Measurements from ENCODE around the gene GPC5.
"Not testable (repeated sequence)": the region's sequence is repeated elsewhere in the genome, so short reads cannot be mapped to it uniquely, and the experiment has no call there.

GPC5 gene

DNA sequence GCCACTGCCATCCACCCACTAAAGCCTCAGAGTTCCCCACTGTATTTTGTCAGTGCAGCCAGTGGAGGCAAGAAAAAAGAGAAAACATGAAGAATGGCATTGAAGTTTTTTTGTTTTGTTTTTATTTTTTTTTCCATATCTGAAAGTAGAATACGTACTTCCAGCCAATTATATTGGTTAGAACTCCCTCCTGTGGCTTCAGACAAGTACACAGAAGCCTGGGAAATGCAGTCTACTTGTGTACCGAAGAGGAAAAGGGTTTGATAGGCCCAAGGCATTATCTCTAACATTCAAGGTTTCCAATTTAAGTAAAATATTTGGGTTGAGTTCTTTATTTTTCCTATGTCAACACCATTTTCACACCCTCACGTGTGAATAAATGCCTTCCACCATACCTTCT, 1131.9 kb downstream of the GPC5 start:
- no peak for TF ChIP-seq HDGF (IDR thresholded peaks at IDR 0.05; ENCODE audit: borderline replicate concordance)
- POLR2A ChIA-PET, result no interaction called here
- DNase-seq (ENCODE audit: extremely low spot score), result no peak
- CTCF ChIA-PET, result interaction anchor here (1.2 kb wide), 1 partner anchor 28 kb away, joined by 4 read pairs; no protein-coding TSS in a partner anchor

DNA sequence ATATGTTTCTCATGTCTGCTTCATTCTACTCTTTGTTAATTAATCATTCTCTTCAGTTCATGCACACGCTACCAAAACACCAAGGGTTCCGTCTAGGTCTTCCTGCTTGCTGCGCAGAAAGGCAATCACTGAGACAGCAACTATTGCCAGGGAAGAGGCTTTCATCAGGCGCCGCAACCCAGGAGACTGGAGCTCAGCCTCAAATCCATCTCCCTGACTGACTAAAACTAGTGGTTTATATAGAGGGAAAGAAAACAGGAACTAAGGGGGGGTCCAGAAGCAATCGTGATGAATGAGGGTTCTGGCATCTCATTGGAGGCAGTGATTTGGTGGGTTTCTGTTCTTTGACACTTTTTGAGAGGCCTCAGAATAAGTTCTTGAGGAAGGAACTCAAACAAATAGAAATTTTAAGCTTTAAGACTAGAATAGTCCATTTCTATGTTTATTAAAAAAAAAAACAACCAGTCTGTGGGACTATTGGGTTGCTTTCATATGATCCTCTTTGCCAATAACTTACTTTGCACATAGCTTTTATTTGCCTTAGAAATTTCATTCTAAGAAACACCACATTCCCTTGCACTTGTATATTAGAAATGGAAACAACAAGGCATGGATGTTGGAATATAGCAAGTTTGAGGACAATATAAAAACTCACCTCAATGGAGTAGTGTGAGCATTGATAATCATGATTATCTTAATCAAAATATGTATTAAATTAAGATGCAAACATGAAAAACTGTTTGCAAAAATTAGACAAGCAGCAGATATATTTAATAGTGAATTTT, 1137.0 kb downstream of the GPC5 start:
- DNase-seq (ENCODE audit: extremely low spot score), result no peak
- CTCF ChIA-PET, result no interaction called here

DNA sequence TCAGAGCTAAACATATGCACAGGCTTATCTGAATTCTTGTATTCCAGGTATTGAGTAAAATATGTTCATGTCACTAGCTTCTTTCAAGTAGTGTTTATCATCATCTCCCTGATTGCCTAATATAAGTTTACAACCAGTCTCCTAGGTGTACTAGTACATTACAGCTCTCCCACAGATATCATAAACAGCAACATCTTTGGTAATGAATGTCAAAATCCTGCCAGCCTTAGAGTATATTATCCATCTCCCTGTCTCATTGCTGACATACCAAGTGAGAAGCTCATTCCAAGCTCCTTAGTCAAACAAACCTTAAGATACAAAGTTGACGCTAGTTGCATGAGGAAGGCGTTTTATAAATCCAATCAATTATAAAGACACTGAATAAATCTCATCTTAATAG, 1139.0 kb downstream of the GPC5 start:
- DNase-seq (ENCODE audit: extremely low spot score), result no peak
- TF ChIP-seq, protein P1, sequence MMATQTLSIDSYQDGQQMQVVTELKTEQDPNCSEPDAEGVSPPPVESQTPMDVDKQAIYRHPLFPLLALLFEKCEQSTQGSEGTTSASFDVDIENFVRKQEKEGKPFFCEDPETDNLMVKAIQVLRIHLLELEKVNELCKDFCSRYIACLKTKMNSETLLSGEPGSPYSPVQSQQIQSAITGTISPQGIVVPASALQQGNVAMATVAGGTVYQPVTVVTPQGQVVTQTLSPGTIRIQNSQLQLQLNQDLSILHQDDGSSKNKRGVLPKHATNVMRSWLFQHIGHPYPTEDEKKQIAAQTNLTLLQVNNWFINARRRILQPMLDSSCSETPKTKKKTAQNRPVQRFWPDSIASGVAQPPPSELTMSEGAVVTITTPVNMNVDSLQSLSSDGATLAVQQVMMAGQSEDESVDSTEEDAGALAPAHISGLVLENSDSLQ (IDR thresholded peaks at IDR 0.05), result peak; percentile 37; the same call in 1 of the 2 replicates
- no peak for TF ChIP-seq ELF4 (IDR thresholded peaks at IDR 0.05)
- TF ChIP-seq SUZ12 (IDR thresholded peaks at IDR 0.05), result no peak
- TF ChIP-seq NFRKB (IDR thresholded peaks at IDR 0.05), result no peak
- no peak for TF ChIP-seq LEF1 (IDR thresholded peaks at IDR 0.05; ENCODE audit: borderline replicate concordance)
- ChIA-PET POLR2A (no interaction called here), CTCF (no interaction called here)

More for the DNA sequence above, 1137.0 kb downstream of the GPC5 start:
- TF ChIP-seq NFRKB (IDR thresholded peaks at IDR 0.05), result no peak
- no peak for TF ChIP-seq FOXA1 (IDR thresholded peaks at IDR 0.05)
- no peak for TF ChIP-seq CTBP1 (IDR thresholded peaks at IDR 0.05; ENCODE audit: borderline replicate concordance)
- TF ChIP-seq FOXK2 (IDR thresholded peaks at IDR 0.05), result no peak
- TF ChIP-seq FOXM1 (IDR thresholded peaks at IDR 0.05; ENCODE audit: borderline replicate concordance), result no peak
- no peak for TF ChIP-seq BHLHE40 (IDR thresholded peaks at IDR 0.05; ENCODE audit: borderline replicate concordance)
- no peak for TF ChIP-seq L3MBTL2 (conservative IDR thresholded peaks at IDR 0.05)
- no peak for TF ChIP-seq ZNF384 (IDR thresholded peaks at IDR 0.05)
- no peak for TF ChIP-seq ARNT (IDR thresholded peaks at IDR 0.05)
- TF ChIP-seq, protein P1 (IDR thresholded peaks at IDR 0.05), result no peak
- TF ChIP-seq ELF4 (IDR thresholded peaks at IDR 0.05), result no peak
- TF ChIP-seq TARDBP (IDR thresholded peaks at IDR 0.05), result no peak
- no peak for TF ChIP-seq SP1 (IDR thresholded peaks at IDR 0.05)
- TF ChIP-seq LEF1 (IDR thresholded peaks at IDR 0.05; ENCODE audit: borderline replicate concordance), result no peak
- POLR2A ChIA-PET, result no interaction called here

DNA sequence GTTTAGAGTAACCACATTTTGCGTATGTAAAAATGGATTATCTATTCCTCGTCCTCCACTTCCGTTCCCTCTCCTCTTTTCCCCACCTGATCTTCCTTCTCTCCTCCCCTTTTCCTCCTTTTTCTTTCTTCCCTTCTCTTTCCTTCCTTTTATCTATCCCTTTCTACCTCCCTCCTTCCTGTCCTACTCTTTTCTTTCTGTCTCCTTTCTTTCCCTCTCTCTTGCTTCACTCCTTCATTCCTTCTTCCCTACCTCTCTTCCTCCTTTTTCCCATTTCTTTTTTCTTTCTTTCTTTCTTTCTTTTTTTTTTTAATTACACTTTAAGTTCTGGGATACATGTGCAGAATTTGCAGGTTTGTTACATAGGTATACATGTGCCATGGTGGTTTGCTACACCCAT, 1139.7 kb downstream of the GPC5 start:
- TF ChIP-seq, protein P1 (IDR thresholded peaks at IDR 0.05), result no peak
- TF ChIP-seq NFRKB (IDR thresholded peaks at IDR 0.05) (no peak), SP1 (IDR thresholded peaks at IDR 0.05) (no peak), FOXM1 (IDR thresholded peaks at IDR 0.05; ENCODE audit: borderline replicate concordance) (no peak), CTBP1 (IDR thresholded peaks at IDR 0.05; ENCODE audit: borderline replicate concordance) (no peak), ELF4 (IDR thresholded peaks at IDR 0.05) (no peak), L3MBTL2 (conservative IDR thresholded peaks at IDR 0.05) (no peak), TARDBP (IDR thresholded peaks at IDR 0.05) (no peak)
- POLR2A ChIA-PET, result no interaction called here
- CTCF ChIA-PET, result no interaction called here
- no peak for DNase-seq (ENCODE audit: extremely low spot score)

DNA sequence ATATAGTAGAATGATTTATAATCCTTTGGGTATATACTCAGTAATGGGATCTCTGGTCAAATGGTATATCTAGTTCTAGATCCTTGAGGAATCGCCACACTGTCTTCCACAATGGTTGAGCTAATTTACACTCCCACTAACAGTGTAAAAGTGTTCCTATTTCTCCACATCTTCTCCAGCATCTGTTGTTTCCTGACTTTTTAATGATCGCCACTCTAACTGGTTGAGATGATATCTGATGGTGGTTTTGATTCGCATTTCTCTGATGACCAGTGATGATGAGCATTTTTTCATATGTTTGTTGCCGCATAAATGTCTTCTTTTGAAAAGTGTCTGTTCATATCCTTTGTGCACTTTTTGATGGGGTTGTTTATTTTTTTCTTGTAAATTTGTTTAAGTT, 1140.7 kb downstream of the GPC5 start:
- CTCF ChIA-PET; DNase-seq (ENCODE audit: extremely low spot score); POLR2A ChIA-PET: not testable (repeated sequence)

DNA sequence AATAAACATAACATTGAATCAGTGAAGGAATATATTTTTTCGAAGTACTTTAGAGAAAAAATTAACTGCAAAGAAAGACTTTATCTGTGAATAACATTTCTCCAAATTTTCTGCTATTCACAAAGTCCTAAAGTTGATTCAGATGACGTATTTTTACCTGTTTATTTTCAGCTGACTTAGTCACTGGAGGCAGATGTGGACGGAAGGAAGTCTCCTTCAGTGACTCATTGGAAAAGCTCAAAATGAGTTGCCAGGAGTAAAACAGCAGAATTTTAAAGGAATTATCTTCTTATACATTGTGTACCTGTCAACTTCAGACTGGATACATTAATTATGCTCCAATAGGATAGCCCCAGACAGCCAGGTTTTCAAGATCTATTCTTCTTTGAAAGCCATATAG, 1148.8 kb downstream of the GPC5 start:
- TF ChIP-seq BHLHE40 (IDR thresholded peaks at IDR 0.05; ENCODE audit: borderline replicate concordance) (no peak), CTBP1 (IDR thresholded peaks at IDR 0.05; ENCODE audit: borderline replicate concordance) (no peak), ELF4 (IDR thresholded peaks at IDR 0.05) (no peak), LEF1 (IDR thresholded peaks at IDR 0.05; ENCODE audit: borderline replicate concordance) (no peak), HDGF (IDR thresholded peaks at IDR 0.05; ENCODE audit: borderline replicate concordance) (no peak), SP1 (IDR thresholded peaks at IDR 0.05) (no peak), NFRKB (IDR thresholded peaks at IDR 0.05) (no peak), ZNF384 (IDR thresholded peaks at IDR 0.05) (no peak), SUZ12 (IDR thresholded peaks at IDR 0.05) (no peak), FOXA1 (IDR thresholded peaks at IDR 0.05) (no peak), L3MBTL2 (conservative IDR thresholded peaks at IDR 0.05) (no peak), FOXK2 (IDR thresholded peaks at IDR 0.05) (no peak), FOXM1 (IDR thresholded peaks at IDR 0.05; ENCODE audit: borderline replicate concordance) (no peak), TARDBP (IDR thresholded peaks at IDR 0.05) (no peak), ARNT (IDR thresholded peaks at IDR 0.05) (no peak)
- TF ChIP-seq, protein P1 (IDR thresholded peaks at IDR 0.05), result no peak
- ChIA-PET POLR2A (no interaction called here), CTCF (no interaction called here)
- no peak for DNase-seq (ENCODE audit: extremely low spot score)

Measured in HEK293T (cell line).